Body of pancreas (tissue), 4 donors: Measurements from ENCODE around the gene ANXA3. TPM values are rescaled to one million over a fixed set of nuclear protein-coding genes. Genes with fewer than 3 reads are reported as not detected.
"Not testable (repeated sequence)": the region's sequence is repeated elsewhere in the genome, so short reads cannot be mapped to it uniquely, and the experiment has no call there.

ENCODE experiments used
- ATAC-seq: fragments of 150-250 bp; one replicate; pipeline ENCODE4 v1.9.1; 2016
- DNase-seq, 4 donors: peaks; one replicate each; pipeline ENCODE4 v3.0.0-alpha.2; 2019
- H3K27ac ChIP-seq, 4 donors: fragments of 200-600 bp; sonication (generic); 1 replicate in 3 of 4; 2 replicates in 1 of 4; pipeline versions ENCODE4 v1.5.1 to v1.6.1; 2016 to 2019; ENCODE audit warnings: mild to moderate bottlenecking in 1 of 4, mixed read lengths in 1 of 4, moderate library complexity in 1 of 4
- H3K27me3 ChIP-seq, 2 donors: fragments of 200-600 bp; sonication (generic); one replicate each; pipeline ENCODE4 v1.6.0; 2016; ENCODE audit warnings: mild to moderate bottlenecking in 1 of 2
- H3K36me3 ChIP-seq, 2 donors: fragments of 200-600 bp; sonication (generic); replicated peaks in 1 of 2; 2 replicates each; pipeline ENCODE4 v1.5.1; 2016; ENCODE audit warnings: low read depth in 2 of 2; ENCODE audit not compliant: insufficient read depth in 1 of 2
- H3K4me1 ChIP-seq: fragments of 200-600 bp; sonication (generic); one replicate; pipeline ENCODE4 v1.6.0; 2016
- H3K4me3 ChIP-seq, 2 donors: fragments of 200-600 bp; sonication (generic); 1 replicate in 1 of 2; 2 replicates in 1 of 2; pipeline ENCODE4 v1.5.1; 2016 to 2019
- H3K9me3 ChIP-seq, 3 donors: fragments of 200-600 bp; sonication (generic); 1 replicate in 2 of 3; 2 replicates in 1 of 3; pipeline ENCODE4 v1.5.1; 2016
- POLR2A ChIP-seq, 3 donors: fragments of 450-650 bp; IDR thresholded peaks; one replicate each; pipeline ENCODE4 v1.6.1; 2016; ENCODE audit warnings: antibody characterized with exemption in 3 of 3, mild to moderate bottlenecking in 2 of 3
- WGBS, 2 donors: methylation state at CpG; one replicate each; pipeline ENCODE4 v1.1.5; 2017; 5-methylcytosine and 5-hydroxymethylcytosine counted together
- intact Hi-C: fragments of 100-400 bp; cut with DNase I; formaldehyde crosslinking; loops from one replicate; pipeline ENCODE4 v1.15.1; 2023
- total RNA-seq, 2 donors: library from RNA; depleted of rRNA; stranded (reverse); fragments of >200 nt; gene quantifications; one replicate each; pipeline ENCODE4 v1.1.0, GENCODE V29; 2016
- TF ChIP-seq, protein P1 (sequence below), 7 experiments: fragments of 450-650 bp in 4 of 7; fragments of 200-600 bp in 3 of 7; sonication (generic) in 3 of 7; IDR thresholded peaks; one replicate each; pipeline ENCODE4 v1.5.1; 2016 to 2019; ENCODE audit warnings: antibody characterized with exemption in 7 of 7

The ANXA3 gene
- total RNA-seq, 2 donors from 2014 or later = 35.9 to 65.1 TPM

DNA sequence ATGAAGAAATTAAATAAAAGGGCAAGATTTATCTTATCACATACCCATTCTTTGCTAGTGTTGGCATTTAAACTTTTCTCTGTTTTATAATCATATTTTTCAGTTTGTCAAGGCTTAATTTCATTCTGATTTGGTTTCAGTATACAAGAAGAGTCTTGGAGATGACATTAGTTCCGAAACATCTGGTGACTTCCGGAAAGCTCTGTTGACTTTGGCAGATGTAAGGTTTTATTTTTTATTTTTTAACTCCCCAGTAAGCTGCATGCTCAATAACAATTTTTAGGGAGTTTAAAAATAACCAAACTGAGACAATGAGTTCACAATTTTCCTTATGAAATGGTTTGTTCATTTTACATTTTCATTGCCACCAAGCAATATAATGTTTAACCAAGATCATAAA, 39.8 kb downstream of the ANXA3 start:
- intact Hi-C loops = no loop called here
- no peaks in the 10 kb centered on the region for H3K27me3 ChIP-seq
- H3K4me1 ChIP-seq = peaks cover 14% of the 10 kb centered on the region
- WGBS, 2 donors = 39 to 47% methylated on average over 2 of the region's 2 CpGs
- no peak overlapping the region for H3K27ac ChIP-seq
- DNase-seq = no peak
- no peaks in the 10 kb centered on the region for H3K9me3 ChIP-seq
- H3K36me3 ChIP-seq = no peaks in the 10 kb centered on the region
- H3K4me3 ChIP-seq = no peak overlapping the region
- ATAC-seq = no peak
- TF ChIP-seq POLR2A (IDR thresholded peaks at IDR 0.05) = no peak
- TF ChIP-seq, protein P1, sequence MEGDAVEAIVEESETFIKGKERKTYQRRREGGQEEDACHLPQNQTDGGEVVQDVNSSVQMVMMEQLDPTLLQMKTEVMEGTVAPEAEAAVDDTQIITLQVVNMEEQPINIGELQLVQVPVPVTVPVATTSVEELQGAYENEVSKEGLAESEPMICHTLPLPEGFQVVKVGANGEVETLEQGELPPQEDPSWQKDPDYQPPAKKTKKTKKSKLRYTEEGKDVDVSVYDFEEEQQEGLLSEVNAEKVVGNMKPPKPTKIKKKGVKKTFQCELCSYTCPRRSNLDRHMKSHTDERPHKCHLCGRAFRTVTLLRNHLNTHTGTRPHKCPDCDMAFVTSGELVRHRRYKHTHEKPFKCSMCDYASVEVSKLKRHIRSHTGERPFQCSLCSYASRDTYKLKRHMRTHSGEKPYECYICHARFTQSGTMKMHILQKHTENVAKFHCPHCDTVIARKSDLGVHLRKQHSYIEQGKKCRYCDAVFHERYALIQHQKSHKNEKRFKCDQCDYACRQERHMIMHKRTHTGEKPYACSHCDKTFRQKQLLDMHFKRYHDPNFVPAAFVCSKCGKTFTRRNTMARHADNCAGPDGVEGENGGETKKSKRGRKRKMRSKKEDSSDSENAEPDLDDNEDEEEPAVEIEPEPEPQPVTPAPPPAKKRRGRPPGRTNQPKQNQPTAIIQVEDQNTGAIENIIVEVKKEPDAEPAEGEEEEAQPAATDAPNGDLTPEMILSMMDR (IDR thresholded peaks at IDR 0.05) = no peak

DNA sequence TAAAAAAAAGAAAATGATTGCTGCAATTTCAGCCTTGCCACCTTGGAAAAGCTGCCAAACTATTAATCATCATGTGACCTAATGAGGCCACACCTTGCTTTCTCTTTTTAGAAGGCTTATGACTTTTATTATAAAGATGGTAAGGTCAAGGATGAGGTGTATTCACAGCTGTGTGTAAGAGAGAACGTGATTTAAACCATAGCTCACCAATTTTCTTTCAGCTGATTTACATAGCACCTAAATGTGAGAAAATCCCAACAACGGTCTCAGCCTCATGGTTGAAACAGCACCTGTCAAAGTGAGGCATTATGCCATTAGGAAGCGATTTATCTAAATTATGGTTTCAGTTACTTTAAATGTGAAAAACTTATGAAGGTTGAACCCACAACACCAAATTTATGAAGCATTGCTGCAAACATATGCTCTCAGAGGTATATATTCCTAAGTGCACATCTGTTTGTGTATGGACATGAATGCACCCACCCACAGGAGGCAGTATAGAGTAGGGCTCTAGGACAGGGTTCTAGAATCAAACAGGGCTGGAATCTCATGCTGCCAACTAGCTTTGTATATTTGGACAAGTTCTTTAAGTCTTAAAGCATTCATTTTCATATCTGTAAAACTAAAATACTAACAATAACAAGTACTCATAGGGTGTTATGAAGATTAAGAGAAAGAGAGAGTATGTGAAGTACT, 40.7 kb downstream of the ANXA3 start:
- H3K27me3 ChIP-seq = no peaks in the 10 kb centered on the region
- DNase-seq = no peak
- H3K36me3 ChIP-seq = no peaks in the 10 kb centered on the region
- no peak overlapping the region for H3K27ac ChIP-seq
- no peak overlapping the region for H3K4me3 ChIP-seq
- peaks cover 14% of the 10 kb centered on the region for H3K4me1 ChIP-seq
- TF ChIP-seq, protein P1 (IDR thresholded peaks at IDR 0.05) = peak in 1 of 7 experiments; percentile 8
- no peak for TF ChIP-seq POLR2A (IDR thresholded peaks at IDR 0.05)
- intact Hi-C loops = no loop called here
- no peaks in the 10 kb centered on the region for H3K9me3 ChIP-seq
- no peak for ATAC-seq
- WGBS, 2 donors = 47 to 58% methylated on average over 3 of the region's 3 CpGs

DNA sequence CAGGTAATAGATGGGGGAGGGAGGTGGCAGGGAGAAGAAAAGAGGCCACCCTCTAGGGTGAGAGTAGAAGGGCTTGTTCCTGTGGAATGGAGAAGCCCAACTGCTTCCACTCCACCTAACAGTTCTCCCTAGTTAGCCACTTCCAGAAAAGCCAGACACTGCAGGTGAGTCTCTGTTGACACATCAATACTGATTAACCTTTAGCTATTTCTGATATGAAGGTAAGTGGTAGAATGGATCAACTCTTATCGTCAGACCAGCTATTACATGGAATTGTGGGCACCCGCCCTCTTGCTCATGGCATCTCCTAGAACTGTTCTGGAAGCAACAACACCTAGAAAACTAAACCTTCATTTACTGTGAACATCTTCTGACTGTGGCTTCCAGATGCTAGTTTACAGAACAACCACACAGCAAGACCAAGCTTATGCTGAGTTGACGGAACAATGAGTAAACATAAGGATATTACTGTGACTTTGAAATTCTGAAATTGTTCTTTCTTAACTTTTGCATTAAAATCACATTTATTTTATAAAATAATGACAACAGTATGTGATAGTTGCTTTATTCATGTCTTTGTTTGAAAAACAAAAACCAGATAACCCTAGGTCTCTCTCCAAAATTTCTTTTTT, 44.7 kb downstream of the ANXA3 start:
- 41 to 46% methylated on average over 3 of the region's 3 CpGs for WGBS, 2 donors
- H3K9me3 ChIP-seq = no peaks in the 10 kb centered on the region
- DNase-seq (no peak), ATAC-seq (peak; percentile 24)
- no peaks in the 10 kb centered on the region for H3K36me3 ChIP-seq
- no peak for TF ChIP-seq POLR2A (IDR thresholded peaks at IDR 0.05)
- TF ChIP-seq, protein P1 (IDR thresholded peaks at IDR 0.05) = no peak
- H3K4me1 ChIP-seq = peaks cover 9% of the 10 kb centered on the region
- no peak overlapping the region for H3K27ac ChIP-seq
- no peaks in the 10 kb centered on the region for H3K27me3 ChIP-seq
- H3K4me3 ChIP-seq = no peak overlapping the region
- intact Hi-C loops = no loop called here

DNA sequence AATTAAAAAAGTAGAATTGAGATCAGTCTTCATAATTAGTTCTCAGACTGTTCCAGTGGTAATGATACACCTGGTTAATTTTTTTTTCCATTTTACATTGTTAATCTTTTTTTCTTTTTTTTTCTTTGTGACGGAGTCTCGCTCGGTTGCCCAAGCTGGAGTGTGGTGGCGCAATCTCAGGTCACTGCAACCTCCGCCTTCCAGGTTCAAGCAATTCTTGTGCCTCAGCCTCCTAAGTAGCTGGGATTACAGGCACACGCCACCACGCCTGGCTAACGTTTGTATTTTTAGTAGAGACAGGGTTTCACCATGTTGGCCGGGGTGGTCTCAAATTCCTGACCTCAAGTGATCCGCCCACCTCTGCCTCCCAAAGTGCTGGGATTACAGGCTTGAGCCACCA, 46.9 kb downstream of the ANXA3 start:
- H3K36me3 ChIP-seq, intact Hi-C loops, H3K27me3 ChIP-seq, DNase-seq, ATAC-seq, H3K9me3 ChIP-seq, H3K4me1 ChIP-seq, H3K4me3 ChIP-seq, H3K27ac ChIP-seq: not testable (repeated sequence)
- 87 to 90% methylated on average over 10 of the region's 10 CpGs for WGBS, 2 donors

DNA sequence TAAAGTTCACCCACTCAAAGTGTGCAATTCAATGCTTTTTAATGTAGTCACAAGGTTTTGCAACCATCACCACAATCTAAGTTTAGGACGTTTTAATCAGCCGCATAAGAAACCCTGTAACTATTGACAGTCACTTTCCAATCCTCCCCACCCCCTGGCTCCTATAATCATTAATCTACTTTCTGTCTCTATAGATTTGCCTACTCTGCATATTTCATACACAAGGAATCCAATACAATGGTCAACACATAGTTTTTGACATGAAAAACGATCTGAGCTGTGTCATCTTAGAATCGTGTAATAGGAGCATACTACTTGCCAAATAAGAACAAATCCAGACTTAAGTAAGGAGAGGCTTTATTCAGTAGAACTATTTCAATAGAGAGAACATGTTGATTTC, 47.6 kb downstream of the ANXA3 start:
- 72 to 74% methylated on average over 4 of the region's 4 CpGs for WGBS, 2 donors
- intact Hi-C loops = no loop called here
- Histone ChIP-seq H3K9me3 (no peaks in the 10 kb centered on the region), H3K4me3 (no peak overlapping the region), H3K27ac (no peak overlapping the region), H3K27me3 (no peaks in the 10 kb centered on the region), H3K36me3 (no peaks in the 10 kb centered on the region), H3K4me1 (peaks cover 7% of the 10 kb centered on the region)
- DNase-seq (no peak), ATAC-seq (no peak)
- TF ChIP-seq, protein P1 (IDR thresholded peaks at IDR 0.05) = no peak
- no peak for TF ChIP-seq POLR2A (IDR thresholded peaks at IDR 0.05)
